Measurements from ENCODE around the gene RPL13. TPM values are rescaled to one million over a fixed set of nuclear protein-coding genes. Genes with fewer than 3 reads are reported as not detected.

Gene RPL13
- polyA plus RNA-seq, 1 donor from 2014 or later: 2,685 TPM

DNA sequence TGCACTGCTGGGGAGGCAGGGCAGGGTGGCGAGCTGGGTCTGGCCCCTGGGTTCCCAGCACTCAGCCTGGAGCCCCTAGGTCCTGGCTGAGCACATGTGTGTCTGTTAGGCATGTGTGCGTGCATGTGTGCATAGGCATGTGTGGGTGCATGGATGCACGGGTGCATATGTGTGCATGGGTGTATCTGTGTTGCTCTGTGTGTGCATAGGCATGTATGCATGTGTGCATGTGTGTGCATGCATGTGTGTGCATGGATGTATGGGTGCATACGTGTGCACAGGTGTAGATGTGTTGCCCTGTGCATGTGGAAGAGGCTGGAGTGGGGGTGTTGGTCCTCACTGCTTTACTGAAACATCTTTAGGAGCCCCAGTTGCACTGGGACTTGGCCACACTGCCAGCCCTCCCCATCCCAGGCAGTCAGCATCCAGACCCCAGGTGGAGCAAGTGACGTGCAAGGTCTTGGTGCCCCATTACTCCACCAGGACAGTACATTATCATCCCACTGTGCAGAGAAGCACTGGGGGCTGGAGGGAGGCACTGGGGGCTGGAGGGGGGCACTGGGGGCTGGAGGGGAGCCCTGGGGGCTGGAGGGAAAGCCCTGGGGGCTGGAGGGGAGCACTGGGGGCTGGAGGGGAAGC lies 42.6 kb downstream of the RPL13 start (continued):
- TF ChIP-seq EP300 (conservative IDR thresholded peaks at IDR 0.05; ENCODE audit: poor library complexity, severe bottlenecking): no peak

- no peak overlapping the region for H3K4me2 ChIP-seq (ENCODE audit: low read length)
- no peaks in the 10 kb centered on the region for H3K9me2 ChIP-seq (ENCODE audit: insufficient read depth, low read length)
- H4K20me1 ChIP-seq (ENCODE audit: insufficient read depth): no peaks in the 10 kb centered on the region
- no peaks in the 10 kb centered on the region for H3F3A ChIP-seq (ENCODE audit: insufficient read depth, low read length, poor library complexity, severe bottlenecking)
- H3K9ac ChIP-seq (ENCODE audit: low read length): no peak overlapping the region
- H2AFZ ChIP-seq (ENCODE audit: low read depth, low read length): no peak overlapping the region
- H3K27me3 ChIP-seq (ENCODE audit: insufficient read depth, low read depth, low read length): no peaks in the 10 kb centered on the region
- H3K27ac ChIP-seq (ENCODE audit: low read length): no peak overlapping the region
- TF ChIP-seq POLR2AphosphoS5 (IDR thresholded peaks at IDR 0.05) (no peak), REST (IDR thresholded peaks at IDR 0.05; ENCODE audit: borderline replicate concordance) (no peak), EZH2 (IDR thresholded peaks at IDR 0.05; ENCODE audit: borderline replicate concordance, insufficient read depth, low read length, poor library complexity, severe bottlenecking) (no peak), TAF1 (IDR thresholded peaks at IDR 0.05; ENCODE audit: low read depth) (no peak), MXI1 (conservative IDR thresholded peaks at IDR 0.05; ENCODE audit: poor library complexity, severe bottlenecking) (no peak), SMC3 (conservative IDR thresholded peaks at IDR 0.05; ENCODE audit: poor library complexity) (no peak), RAD21 (conservative IDR thresholded peaks at IDR 0.05) (no peak), EP300 (conservative IDR thresholded peaks at IDR 0.05; ENCODE audit: poor library complexity, severe bottlenecking) (no peak)
- TF ChIP-seq, protein P1, sequence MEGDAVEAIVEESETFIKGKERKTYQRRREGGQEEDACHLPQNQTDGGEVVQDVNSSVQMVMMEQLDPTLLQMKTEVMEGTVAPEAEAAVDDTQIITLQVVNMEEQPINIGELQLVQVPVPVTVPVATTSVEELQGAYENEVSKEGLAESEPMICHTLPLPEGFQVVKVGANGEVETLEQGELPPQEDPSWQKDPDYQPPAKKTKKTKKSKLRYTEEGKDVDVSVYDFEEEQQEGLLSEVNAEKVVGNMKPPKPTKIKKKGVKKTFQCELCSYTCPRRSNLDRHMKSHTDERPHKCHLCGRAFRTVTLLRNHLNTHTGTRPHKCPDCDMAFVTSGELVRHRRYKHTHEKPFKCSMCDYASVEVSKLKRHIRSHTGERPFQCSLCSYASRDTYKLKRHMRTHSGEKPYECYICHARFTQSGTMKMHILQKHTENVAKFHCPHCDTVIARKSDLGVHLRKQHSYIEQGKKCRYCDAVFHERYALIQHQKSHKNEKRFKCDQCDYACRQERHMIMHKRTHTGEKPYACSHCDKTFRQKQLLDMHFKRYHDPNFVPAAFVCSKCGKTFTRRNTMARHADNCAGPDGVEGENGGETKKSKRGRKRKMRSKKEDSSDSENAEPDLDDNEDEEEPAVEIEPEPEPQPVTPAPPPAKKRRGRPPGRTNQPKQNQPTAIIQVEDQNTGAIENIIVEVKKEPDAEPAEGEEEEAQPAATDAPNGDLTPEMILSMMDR (IDR thresholded peaks at IDR 0.05; ENCODE audit: poor library complexity, severe bottlenecking): no peak
- H3K79me2 ChIP-seq (replicated peaks; ENCODE audit: insufficient read depth, low read length): no peaks in the 10 kb centered on the region
- H3K36me3 ChIP-seq (ENCODE audit: insufficient read depth, low read length): no peaks in the 10 kb centered on the region
- H3K9me3 ChIP-seq (ENCODE audit: low read length): no peaks in the 10 kb centered on the region
- no peak overlapping the region for H3K4me3 ChIP-seq (ENCODE audit: low read length)
These were observed 44.3 kb downstream of the RPL13 start for GRCh38 chr16:89604764-89605163.

DNA sequence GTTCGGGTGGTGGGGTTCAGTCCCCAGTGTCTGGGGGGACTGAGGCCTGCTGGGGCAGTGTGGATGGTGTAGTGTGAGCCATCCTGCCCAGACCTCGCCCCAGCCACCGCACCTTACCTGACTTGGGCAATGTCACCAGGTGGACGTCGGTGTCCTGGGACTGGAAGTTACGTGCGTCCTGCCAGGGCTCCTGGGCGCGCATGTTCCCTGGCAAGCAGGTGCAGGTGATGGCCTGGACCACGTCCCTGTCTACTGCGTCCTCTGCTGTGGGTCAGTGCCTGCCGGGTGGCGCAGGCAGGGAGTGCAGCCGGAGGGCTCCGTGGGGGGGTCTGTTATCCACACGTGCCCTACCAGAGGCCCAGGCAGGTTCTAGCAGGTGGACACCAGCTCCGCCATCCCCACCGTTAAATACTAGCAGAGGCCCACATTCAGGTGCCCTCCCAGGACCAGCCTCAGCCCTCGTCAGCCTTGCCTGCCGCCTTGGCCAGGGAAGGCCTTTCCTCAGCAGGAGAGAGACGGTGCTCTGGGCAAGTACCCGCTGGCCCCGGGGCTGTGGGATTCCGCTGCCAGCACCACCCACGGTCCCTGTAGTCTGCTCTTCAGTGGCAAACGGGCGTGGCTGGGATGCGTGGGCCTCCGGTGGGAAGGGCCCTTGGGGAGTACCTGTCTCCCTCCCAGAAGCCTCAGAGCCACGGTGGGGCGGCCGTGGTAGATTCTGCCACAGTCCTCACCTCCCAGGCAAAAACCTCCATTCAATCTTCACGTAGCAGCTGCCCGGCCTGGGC lies 44.9 kb downstream of the RPL13 start:
- Histone ChIP-seq H3K27ac (ENCODE audit: low read length) (no peak overlapping the region), H3K36me3 (ENCODE audit: insufficient read depth, low read length) (no peaks in the 10 kb centered on the region), H3F3A (ENCODE audit: insufficient read depth, low read length, poor library complexity, severe bottlenecking) (no peaks in the 10 kb centered on the region), H3K9me2 (ENCODE audit: insufficient read depth, low read length) (no peaks in the 10 kb centered on the region), H3K4me3 (ENCODE audit: low read length) (no peak overlapping the region), H4K20me1 (ENCODE audit: insufficient read depth) (no peaks in the 10 kb centered on the region), H3K9ac (ENCODE audit: low read length) (no peak overlapping the region), H3K9me3 (ENCODE audit: low read length) (no peaks in the 10 kb centered on the region), H3K27me3 (ENCODE audit: insufficient read depth, low read depth, low read length) (no peaks in the 10 kb centered on the region), H2AFZ (ENCODE audit: low read depth, low read length) (no peak overlapping the region), H3K79me2 (replicated peaks; ENCODE audit: insufficient read depth, low read length) (no peaks in the 10 kb centered on the region), H3K4me2 (ENCODE audit: low read length) (no peak overlapping the region)
- TF ChIP-seq MXI1 (conservative IDR thresholded peaks at IDR 0.05; ENCODE audit: poor library complexity, severe bottlenecking): no peak
- TF ChIP-seq EP300 (conservative IDR thresholded peaks at IDR 0.05; ENCODE audit: poor library complexity, severe bottlenecking): no peak
- TF ChIP-seq, protein P1 (IDR thresholded peaks at IDR 0.05; ENCODE audit: poor library complexity, severe bottlenecking): no peak
- TF ChIP-seq SMC3 (conservative IDR thresholded peaks at IDR 0.05; ENCODE audit: poor library complexity): no peak
- no peak for TF ChIP-seq POLR2AphosphoS5 (IDR thresholded peaks at IDR 0.05)
- no peak for TF ChIP-seq REST (IDR thresholded peaks at IDR 0.05; ENCODE audit: borderline replicate concordance)
- TF ChIP-seq RAD21 (conservative IDR thresholded peaks at IDR 0.05): no peak
- no peak for TF ChIP-seq EZH2 (IDR thresholded peaks at IDR 0.05; ENCODE audit: borderline replicate concordance, insufficient read depth, low read length, poor library complexity, severe bottlenecking)
- no peak for TF ChIP-seq TAF1 (IDR thresholded peaks at IDR 0.05; ENCODE audit: low read depth)

All from neural cell (in vitro differentiated cells).